HepG2 (cell line): ENCODE results near the gene ANAPC2. TPM values are rescaled to one million over a fixed set of nuclear protein-coding genes. Genes with fewer than 3 reads are reported as not detected.

Source experiments
- EED ChIP-seq: sonication (generic); formaldehyde crosslinking; IDR thresholded peaks from 2 replicates; pipeline ENCODE4 v1.5.0; 2020; ENCODE audit warnings: mild to moderate bottlenecking, missing genetic modification reagents
- GMEB1 ChIP-seq: sonication (generic); formaldehyde crosslinking; IDR thresholded peaks from 2 replicates; pipeline ENCODE4 v1.5.1; 2020; ENCODE audit warnings: missing genetic modification reagents, mild to moderate bottlenecking, borderline replicate concordance
- HOXA3 ChIP-seq: sonication (generic); formaldehyde crosslinking; IDR thresholded peaks from 2 replicates; pipeline ENCODE4 v1.5.0; 2020; ENCODE audit warnings: missing genetic modification reagents
- KDM6A ChIP-seq: IDR thresholded peaks from 2 replicates; pipeline ENCODE4 v1.6.1; 2016; ENCODE audit warnings: low read depth
- MAFG ChIP-seq: sonication (generic); formaldehyde crosslinking; IDR thresholded peaks from 2 replicates; pipeline ENCODE4 v1.5.1; 2020; ENCODE audit warnings: mild to moderate bottlenecking, missing genetic modification reagents
- MTA3 ChIP-seq: sonication (generic); formaldehyde crosslinking; IDR thresholded peaks from 2 replicates; pipeline ENCODE4 v1.4.0; 2020; ENCODE audit warnings: missing genetic modification reagents
- MTF1 ChIP-seq: sonication (generic); formaldehyde crosslinking; IDR thresholded peaks from 2 replicates; pipeline ENCODE4 v1.5.0; 2020; ENCODE audit warnings: missing genetic modification reagents
- NFKBIZ ChIP-seq: IDR thresholded peaks from 2 replicates; pipeline ENCODE4 v1.6.1; 2018; ENCODE audit warnings: missing genetic modification reagents, missing compliant biosample characterization
- REST ChIP-seq, 2 experiments: IDR thresholded peaks; 2 replicates each; pipeline ENCODE4 v1.6.1; 2011 to 2012; ENCODE audit warnings: low read length in 2 of 2, borderline replicate concordance in 1 of 2, low read depth in 1 of 2, mild to moderate bottlenecking in 1 of 2, moderate library complexity in 1 of 2
- SALL1 ChIP-seq: sonication (generic); formaldehyde crosslinking; IDR thresholded peaks from 2 replicates; pipeline ENCODE4 v1.8.0; 2022; ENCODE audit warnings: mild to moderate bottlenecking, missing genetic modification reagents
- SETDB1 ChIP-seq: sonication (generic); formaldehyde crosslinking; IDR thresholded peaks from 2 replicates; pipeline ENCODE4 v1.5.1; 2020; ENCODE audit warnings: missing genetic modification reagents, mild to moderate bottlenecking, borderline replicate concordance
- SMC3 ChIP-seq: IDR thresholded peaks from 2 replicates; pipeline ENCODE4 v1.6.1; 2011; ENCODE audit warnings: low read length, improper control_type of control experiment
- SRF ChIP-seq: IDR thresholded peaks from 2 replicates; pipeline ENCODE4 v1.6.1; 2011; ENCODE audit warnings: mild to moderate bottlenecking, low read depth, low read length, moderate library complexity
- TAF15 ChIP-seq: fragments of 200-400 bp; formaldehyde crosslinking; IDR thresholded peaks from one replicate; pipeline ENCODE4 v1.6.1; 2018; ENCODE audit warnings: mild to moderate bottlenecking, low read depth, low read length; ENCODE audit not compliant: poor library complexity, severe bottlenecking
- ZBTB8A ChIP-seq: sonication (generic); formaldehyde crosslinking; IDR thresholded peaks from 2 replicates; pipeline ENCODE4 v1.4.0; 2020; ENCODE audit warnings: mild to moderate bottlenecking, low read depth, missing genetic modification reagents, borderline replicate concordance
- ZNF644 ChIP-seq: IDR thresholded peaks from 2 replicates; pipeline ENCODE4 v1.6.1; 2016; ENCODE audit warnings: low read depth
- polyA plus RNA-seq, 8 experiments: library from polyadenylated mRNA; depleted of rRNA in 3 of 8; stranded (reverse) in 7 of 8; unstranded in 1 of 8; fragments of >200 nt; fragmentation: Illumina TruSeq in 4 of 8; extraction: Trizol in 4 of 8; gene quantifications; 2 replicates each; pipeline versions ENCODE4 v1.2.1 to v1.2.3, GENCODE V29; 2011 to 2016; ENCODE audit warnings: low read depth in 4 of 8, missing spikeins in 1 of 8, mixed read lengths in 1 of 8; ENCODE audit not compliant: insufficient read depth in 1 of 8
- total RNA-seq, 5 experiments: library from RNA; depleted of rRNA; stranded (reverse); fragments of >200 nt; fragmentation: Illumina TruSeq; extraction: Trizol; gene quantifications; 2 replicates each; pipeline ENCODE4 v1.2.3, GENCODE V29; 2016; ENCODE audit warnings: low read depth in 1 of 5
- TF ChIP-seq, protein P1 (sequence below): sonication (generic); formaldehyde crosslinking; conservative IDR thresholded peaks from 2 replicates; pipeline ENCODE4 v1.8.0; 2022; ENCODE audit warnings: mild to moderate bottlenecking, moderate library complexity, missing genetic modification reagents
- TF ChIP-seq, protein P2 (sequence below): sonication (generic); formaldehyde crosslinking; IDR thresholded peaks from 2 replicates; pipeline ENCODE4 v1.9.0; 2022; ENCODE audit warnings: missing genetic modification reagents, mild to moderate bottlenecking, borderline replicate concordance
- TF ChIP-seq, protein P3 (sequence below): sonication (generic); formaldehyde crosslinking; IDR thresholded peaks from 2 replicates; pipeline ENCODE4 v1.4.0; 2020; ENCODE audit warnings: mild to moderate bottlenecking, low read depth, missing genetic modification reagents

Gene ANAPC2
- total and polyA plus RNA-seq, 2 of the 13 experiments (the other 11 are each of a cell fraction or from before 2014, with no cell fraction given): 12.3 to 15.4 TPM

- TF ChIP-seq, protein P1, sequence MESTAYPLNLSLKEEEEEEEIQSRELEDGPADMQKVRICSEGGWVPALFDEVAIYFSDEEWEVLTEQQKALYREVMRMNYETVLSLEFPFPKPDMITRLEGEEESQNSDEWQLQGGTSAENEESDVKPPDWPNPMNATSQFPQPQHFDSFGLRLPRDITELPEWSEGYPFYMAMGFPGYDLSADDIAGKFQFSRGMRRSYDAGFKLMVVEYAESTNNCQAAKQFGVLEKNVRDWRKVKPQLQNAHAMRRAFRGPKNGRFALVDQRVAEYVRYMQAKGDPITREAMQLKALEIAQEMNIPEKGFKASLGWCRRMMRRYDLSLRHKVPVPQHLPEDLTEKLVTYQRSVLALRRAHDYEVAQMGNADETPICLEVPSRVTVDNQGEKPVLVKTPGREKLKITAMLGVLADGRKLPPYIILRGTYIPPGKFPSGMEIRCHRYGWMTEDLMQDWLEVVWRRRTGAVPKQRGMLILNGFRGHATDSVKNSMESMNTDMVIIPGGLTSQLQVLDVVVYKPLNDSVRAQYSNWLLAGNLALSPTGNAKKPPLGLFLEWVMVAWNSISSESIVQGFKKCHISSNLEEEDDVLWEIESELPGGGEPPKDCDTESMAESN (CRISPR knock-in tag): peak; percentile 83
- peak; percentile 70; the same call in 1 of the 2 replicates for TF ChIP-seq SRF
- TF ChIP-seq GMEB1 (CRISPR knock-in tag): peak; percentile 81
- TF ChIP-seq, protein P2, sequence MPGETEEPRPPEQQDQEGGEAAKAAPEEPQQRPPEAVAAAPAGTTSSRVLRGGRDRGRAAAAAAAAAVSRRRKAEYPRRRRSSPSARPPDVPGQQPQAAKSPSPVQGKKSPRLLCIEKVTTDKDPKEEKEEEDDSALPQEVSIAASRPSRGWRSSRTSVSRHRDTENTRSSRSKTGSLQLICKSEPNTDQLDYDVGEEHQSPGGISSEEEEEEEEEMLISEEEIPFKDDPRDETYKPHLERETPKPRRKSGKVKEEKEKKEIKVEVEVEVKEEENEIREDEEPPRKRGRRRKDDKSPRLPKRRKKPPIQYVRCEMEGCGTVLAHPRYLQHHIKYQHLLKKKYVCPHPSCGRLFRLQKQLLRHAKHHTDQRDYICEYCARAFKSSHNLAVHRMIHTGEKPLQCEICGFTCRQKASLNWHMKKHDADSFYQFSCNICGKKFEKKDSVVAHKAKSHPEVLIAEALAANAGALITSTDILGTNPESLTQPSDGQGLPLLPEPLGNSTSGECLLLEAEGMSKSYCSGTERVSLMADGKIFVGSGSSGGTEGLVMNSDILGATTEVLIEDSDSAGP (CRISPR knock-in tag): peak; percentile 54; the same call in 1 of the 2 replicates
- TF ChIP-seq REST (IDR thresholded peaks at IDR 0.05; ENCODE audit: borderline replicate concordance in 1 of 2, low read depth in 1 of 2, low read length in 2 of 2): peak in 1 of 2 experiments; percentile 7; a peak in 1 of 4 replicates
- 0 out of 2 replicates have a peak, but pooled peaks have one; percentile 24 for TF ChIP-seq MAFG
- TF ChIP-seq SETDB1: no peak
- TF ChIP-seq KDM6A: no peak
- peak; percentile 73; the same call in 1 of the 2 replicates for TF ChIP-seq NFKBIZ (CRISPR knock-in tag)
- TF ChIP-seq ZBTB8A (CRISPR knock-in tag): no peak
- TF ChIP-seq SMC3: no peak
- peak; percentile 98 for TF ChIP-seq HOXA3 (CRISPR knock-in tag)
- TF ChIP-seq EED (CRISPR knock-in tag): no peak
- TF ChIP-seq MTA3: no peak
- no peak for TF ChIP-seq ZNF644 (CRISPR knock-in tag)
- TF ChIP-seq, protein P3, sequence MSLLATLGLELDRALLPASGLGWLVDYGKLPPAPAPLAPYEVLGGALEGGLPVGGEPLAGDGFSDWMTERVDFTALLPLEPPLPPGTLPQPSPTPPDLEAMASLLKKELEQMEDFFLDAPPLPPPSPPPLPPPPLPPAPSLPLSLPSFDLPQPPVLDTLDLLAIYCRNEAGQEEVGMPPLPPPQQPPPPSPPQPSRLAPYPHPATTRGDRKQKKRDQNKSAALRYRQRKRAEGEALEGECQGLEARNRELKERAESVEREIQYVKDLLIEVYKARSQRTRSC (CRISPR knock-in tag): no peak
- TF ChIP-seq SALL1 (CRISPR knock-in tag): peak; percentile 77
- no peak for TF ChIP-seq MTF1 (CRISPR knock-in tag)
- TF ChIP-seq TAF15: no peak
Measured at GRCh38 chr9:137205126-137206069, 17.0 kb upstream of the ANAPC2 start, which contains the start of the genes NDOR1 and TMEM203 (continued).
